Thyroid gland (tissue), 4 donors: ENCODE data around the gene ZNF324. TPM values are rescaled to one million over a fixed set of nuclear protein-coding genes. Genes with fewer than 3 reads are reported as not detected.
"Not testable (repeated sequence)": the region's sequence is repeated elsewhere in the genome, so short reads cannot be mapped to it uniquely, and the experiment has no call there.

Experiments used
- DNase-seq, 2 donors: peaks; one replicate each; pipeline ENCODE4 v3.0.0-alpha.2; 2019
- H3K27ac ChIP-seq, 3 donors: fragments of 200-600 bp; sonication (generic); 1 replicate in 2 of 3; 2 replicates in 1 of 3; pipeline ENCODE4 v1.5.1; 2016 to 2019; ENCODE audit warnings: mild to moderate bottlenecking in 1 of 3, moderate library complexity in 1 of 3
- H3K27me3 ChIP-seq: fragments of 200-600 bp; sonication (generic); one replicate; pipeline ENCODE4 v1.5.1; 2019
- H3K36me3 ChIP-seq, 2 donors: fragments of 200-600 bp; sonication (generic); one replicate each; pipeline ENCODE4 v1.5.1; 2016 to 2019
- H3K4me1 ChIP-seq, 2 donors: fragments of 200-600 bp; sonication (generic); one replicate each; pipeline ENCODE4 v1.5.1; 2017 to 2019
- H3K4me3 ChIP-seq, 3 donors: fragments of 200-600 bp; sonication (generic); replicated peaks in 1 of 3; 1 replicate in 2 of 3; 2 replicates in 1 of 3; pipeline ENCODE4 v1.5.1; 2016; ENCODE audit warnings: mild to moderate bottlenecking in 1 of 3
- H3K9me3 ChIP-seq: fragments of 200-600 bp; sonication (generic); one replicate; pipeline ENCODE4 v1.5.1; 2017
- POLR2A ChIP-seq, 2 donors: fragments of 450-650 bp; IDR thresholded peaks; one replicate each; pipeline ENCODE4 v1.6.1; 2017; ENCODE audit warnings: antibody characterized with exemption in 2 of 2, mild to moderate bottlenecking in 2 of 2, moderate library complexity in 1 of 2
- WGBS, 2 donors: methylation state at CpG; one replicate each; pipeline ENCODE4 v1.1.5; 2017; 5-methylcytosine and 5-hydroxymethylcytosine counted together
- intact Hi-C: fragments of 100-400 bp; cut with DNase I; formaldehyde crosslinking; loops from one replicate; pipeline ENCODE4 v1.15.1; 2023
- total RNA-seq, 4 donors: library from RNA; depleted of rRNA; stranded (reverse); fragments of >200 nt; gene quantifications; one replicate each; pipeline ENCODE4 v1.2.3, GENCODE V29; 2016
- TF ChIP-seq, protein P1 (sequence below), 6 experiments: fragments of 200-600 bp in 3 of 6; fragments of 450-650 bp in 3 of 6; sonication (generic) in 3 of 6; IDR thresholded peaks; one replicate each; pipeline ENCODE4 v1.5.1; 2016 to 2019; ENCODE audit warnings: antibody characterized with exemption in 6 of 6, mild to moderate bottlenecking in 2 of 6, inconsistent platforms in 1 of 6, moderate library complexity in 1 of 6

Gene ZNF324
- total RNA-seq, 4 donors from 2014 or later = 27.0 to 41.7 (median 32.2) TPM

- intact Hi-C loops = no loop called here
- Histone ChIP-seq H3K27ac (no peak overlapping the region), H3K4me1 (peaks cover 8 to 12% of the 10 kb centered on the region in 2 donors), H3K36me3 (peaks cover 0 to 5% of the 10 kb centered on the region in 2 donors), H3K4me3 (no peak overlapping the region), H3K9me3 (no peaks in the 10 kb centered on the region), H3K27me3 (no peaks in the 10 kb centered on the region)
- TF ChIP-seq POLR2A (IDR thresholded peaks at IDR 0.05) = no peak
- TF ChIP-seq, protein P1, sequence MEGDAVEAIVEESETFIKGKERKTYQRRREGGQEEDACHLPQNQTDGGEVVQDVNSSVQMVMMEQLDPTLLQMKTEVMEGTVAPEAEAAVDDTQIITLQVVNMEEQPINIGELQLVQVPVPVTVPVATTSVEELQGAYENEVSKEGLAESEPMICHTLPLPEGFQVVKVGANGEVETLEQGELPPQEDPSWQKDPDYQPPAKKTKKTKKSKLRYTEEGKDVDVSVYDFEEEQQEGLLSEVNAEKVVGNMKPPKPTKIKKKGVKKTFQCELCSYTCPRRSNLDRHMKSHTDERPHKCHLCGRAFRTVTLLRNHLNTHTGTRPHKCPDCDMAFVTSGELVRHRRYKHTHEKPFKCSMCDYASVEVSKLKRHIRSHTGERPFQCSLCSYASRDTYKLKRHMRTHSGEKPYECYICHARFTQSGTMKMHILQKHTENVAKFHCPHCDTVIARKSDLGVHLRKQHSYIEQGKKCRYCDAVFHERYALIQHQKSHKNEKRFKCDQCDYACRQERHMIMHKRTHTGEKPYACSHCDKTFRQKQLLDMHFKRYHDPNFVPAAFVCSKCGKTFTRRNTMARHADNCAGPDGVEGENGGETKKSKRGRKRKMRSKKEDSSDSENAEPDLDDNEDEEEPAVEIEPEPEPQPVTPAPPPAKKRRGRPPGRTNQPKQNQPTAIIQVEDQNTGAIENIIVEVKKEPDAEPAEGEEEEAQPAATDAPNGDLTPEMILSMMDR (IDR thresholded peaks at IDR 0.05) = no peak
- WGBS, 2 donors = 82 to 86% methylated on average over 2 of the region's 2 CpGs
- DNase-seq = no peak
These were observed 14.0 kb downstream of the ZNF324 start for GRCh38 chr19:58480831-58481230.

DNA sequence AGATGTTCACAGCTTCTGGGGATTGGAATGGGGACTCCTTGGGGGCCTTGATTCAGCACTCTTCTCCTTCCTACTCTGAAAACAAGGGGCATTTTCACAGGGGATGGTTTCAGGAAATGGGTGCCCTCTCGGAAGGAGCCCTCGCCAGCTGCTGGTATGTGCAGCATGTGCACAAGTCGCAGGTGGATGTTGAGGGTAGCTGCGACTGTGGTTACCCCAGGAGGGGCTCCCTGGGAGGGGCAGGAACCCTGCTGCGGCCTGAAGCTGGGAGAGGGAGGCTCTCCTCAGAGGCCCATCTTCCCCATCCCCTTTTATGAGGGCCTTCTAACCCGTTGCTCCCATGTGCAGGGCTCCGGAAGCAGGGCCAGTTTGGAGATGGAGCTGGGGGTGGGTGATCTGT, 15.5 kb downstream of the ZNF324 start:
- Histone ChIP-seq H3K4me3 (no peak overlapping the region), H3K27ac (no peak overlapping the region), H3K9me3 (no peaks in the 10 kb centered on the region), H3K27me3 (no peaks in the 10 kb centered on the region), H3K4me1 (peaks cover 0 to 1% of the 10 kb centered on the region in 2 donors), H3K36me3 (peaks cover 0 to 5% of the 10 kb centered on the region in 2 donors)
- 93 to 97% methylated on average over 6 to 7 of the region's 7 CpGs for WGBS, 2 donors
- DNase-seq = no peak
- intact Hi-C loops = no loop called here
- TF ChIP-seq, protein P1 (IDR thresholded peaks at IDR 0.05) = no peak
- TF ChIP-seq POLR2A (IDR thresholded peaks at IDR 0.05) = no peak

DNA sequence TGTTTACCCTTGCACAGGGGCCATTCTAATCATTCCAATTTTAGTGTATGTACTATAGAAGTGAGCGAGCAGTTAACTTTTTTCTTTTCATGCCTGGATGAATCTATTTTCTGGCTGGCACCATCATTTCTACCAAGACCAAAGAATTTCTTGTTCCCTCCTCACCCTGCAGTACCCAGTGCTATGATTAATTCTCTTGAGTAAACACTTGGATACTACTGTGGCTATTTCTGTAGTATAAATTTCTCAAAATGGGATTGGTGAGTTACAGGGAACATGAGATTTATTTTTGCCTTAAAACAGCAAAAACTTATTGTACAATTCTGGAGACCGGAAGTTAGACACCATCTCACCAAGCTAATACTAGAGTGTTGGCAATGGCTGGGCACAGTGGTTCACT, 16.9 kb downstream of the ZNF324 start:
- intact Hi-C loops = no loop called here
- Histone ChIP-seq H3K27me3 (no peaks in the 10 kb centered on the region), H3K36me3 (peaks cover 0 to 5% of the 10 kb centered on the region in 2 donors), H3K27ac (no peak overlapping the region), H3K9me3 (no peaks in the 10 kb centered on the region), H3K4me3 (no peak overlapping the region), H3K4me1 (no peaks in the 10 kb centered on the region)
- no peak for DNase-seq
- 82 to 93% methylated on average over 2 of the region's 2 CpGs for WGBS, 2 donors
- no peak for TF ChIP-seq POLR2A (IDR thresholded peaks at IDR 0.05)

- H3K4me3 ChIP-seq, H3K36me3 ChIP-seq, H3K27ac ChIP-seq, intact Hi-C loops, H3K9me3 ChIP-seq, H3K27me3 ChIP-seq, DNase-seq, H3K4me1 ChIP-seq: not testable (repeated sequence)
- 88 to 92% methylated on average over 5 of the region's 5 CpGs for WGBS, 2 donors
These were observed 17.5 kb downstream of the ZNF324 start for GRCh38 chr19:58484349-58484748.

DNA sequence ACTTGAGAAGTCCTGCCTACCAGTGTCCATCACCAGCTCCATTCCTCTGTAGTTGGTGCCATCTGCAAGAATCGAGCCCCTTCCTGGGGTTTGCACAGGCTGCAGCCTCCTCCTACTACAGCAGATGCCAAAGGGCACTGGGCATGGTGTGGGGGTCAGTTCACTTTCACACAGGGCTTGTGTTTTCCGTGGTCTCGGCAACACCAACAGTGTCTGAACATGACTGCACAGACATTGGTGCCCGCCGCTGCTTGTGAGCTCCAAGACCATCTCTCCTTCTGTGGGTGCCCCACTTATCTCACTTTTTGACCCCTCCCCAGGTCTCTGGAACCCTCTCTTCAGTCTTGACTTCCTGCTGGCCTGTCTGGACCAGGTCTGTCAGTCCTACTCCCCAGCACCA, 24.5 kb downstream of the ZNF324 start:
- TF ChIP-seq, protein P1 (IDR thresholded peaks at IDR 0.05) = no peak
- no peak for TF ChIP-seq POLR2A (IDR thresholded peaks at IDR 0.05)
- H3K4me3 ChIP-seq = no peak overlapping the region
- intact Hi-C loops = no loop called here
- H3K27ac ChIP-seq = no peak overlapping the region
- DNase-seq = no peak
- WGBS, 2 donors = 89 to 90% methylated on average over 5 of the region's 5 CpGs
- H3K9me3 ChIP-seq = no peaks in the 10 kb centered on the region
- no peaks in the 10 kb centered on the region for H3K36me3 ChIP-seq
- H3K27me3 ChIP-seq = no peaks in the 10 kb centered on the region
- H3K4me1 ChIP-seq = no peaks in the 10 kb centered on the region

GRCh38 chr19:58492265-58492664, 25.4 kb downstream of the ZNF324 start:
- Histone ChIP-seq H3K27me3 (no peaks in the 10 kb centered on the region), H3K27ac (no peak overlapping the region), H3K36me3 (no peaks in the 10 kb centered on the region), H3K4me1 (no peaks in the 10 kb centered on the region), H3K4me3 (no peak overlapping the region), H3K9me3 (no peaks in the 10 kb centered on the region)
- no peak for DNase-seq
- 90 to 93% methylated on average over 14 of the region's 14 CpGs for WGBS, 2 donors
- intact Hi-C loops = no loop called here
- TF ChIP-seq POLR2A (IDR thresholded peaks at IDR 0.05) = no peak
- TF ChIP-seq, protein P1 (IDR thresholded peaks at IDR 0.05) = no peak
